Neural cell (in vitro differentiated cells): ENCODE data around the gene MAD1L1. TPM values are rescaled to one million over a fixed set of nuclear protein-coding genes. Genes with fewer than 3 reads are reported as not detected.

Experiments
- H2AFZ ChIP-seq: fragments of 200-600, 300-800 bp; sonication (generic), shearing (Covaris generic); 2 replicates; pipeline ENCODE4 v1.6.0; 2014; ENCODE audit warnings: low read depth, mild to moderate bottlenecking, antibody characterized with exemption, low read length, moderate library complexity
- H3F3A ChIP-seq: fragments of 200-600 bp; shearing (Covaris generic); 2 replicates; pipeline ENCODE4 v1.6.1; 2016; ENCODE audit warnings: mild to moderate bottlenecking, moderate library complexity, mixed read lengths, antibody characterized with exemption, low read length; ENCODE audit not compliant: insufficient read depth, poor library complexity, severe bottlenecking
- H3K27ac ChIP-seq: fragments of 200-600, 300-800 bp; sonication (generic), shearing (Covaris generic); 2 replicates; pipeline ENCODE4 v1.5.1; 2014; ENCODE audit warnings: mild to moderate bottlenecking, low read length, moderate library complexity
- H3K27me3 ChIP-seq: fragments of 300-800, 200-600 bp; sonication (generic), shearing (Covaris generic); 2 replicates; pipeline ENCODE4 v1.6.0; 2014; ENCODE audit warnings: mild to moderate bottlenecking, low read depth, low read length, moderate library complexity; ENCODE audit not compliant: insufficient read depth
- H3K36me3 ChIP-seq: fragments of 300-800, 200-600 bp; sonication (generic), shearing (Covaris generic); 2 replicates; pipeline ENCODE4 v1.5.1; 2014; ENCODE audit warnings: mild to moderate bottlenecking, antibody characterized with exemption, low read length, moderate library complexity; ENCODE audit not compliant: insufficient read depth
- H3K4me2 ChIP-seq: fragments of 300-800, 200-600 bp; sonication (generic), shearing (Covaris generic); 2 replicates; pipeline ENCODE4 v1.6.0; 2014; ENCODE audit warnings: mild to moderate bottlenecking, low read length
- H3K4me3 ChIP-seq: fragments of 300-800, 200-600 bp; sonication (generic), shearing (Covaris generic); 2 replicates; pipeline ENCODE4 v1.5.1; 2014; ENCODE audit warnings: mild to moderate bottlenecking, low read length, moderate library complexity
- H3K79me2 ChIP-seq: fragments of 200-600 bp; shearing (Covaris generic); replicated peaks from 2 replicates; pipeline ENCODE4 v1.6.0; 2014; ENCODE audit warnings: mild to moderate bottlenecking, low read length, moderate library complexity; ENCODE audit not compliant: insufficient read depth
- H3K9ac ChIP-seq: fragments of 300-800, 200-600 bp; sonication (generic), shearing (Covaris generic); 2 replicates; pipeline ENCODE4 v1.6.1; 2016; ENCODE audit warnings: mild to moderate bottlenecking, low read length, mixed read lengths
- H3K9me2 ChIP-seq: fragments of 200-600 bp; shearing (Covaris generic); 2 replicates; pipeline ENCODE4 v1.6.1; 2016; ENCODE audit warnings: mild to moderate bottlenecking, low read length, mixed read lengths; ENCODE audit not compliant: insufficient read depth
- H3K9me3 ChIP-seq: fragments of 200-600, 300-800 bp; sonication (generic), shearing (Covaris generic); 2 replicates; pipeline ENCODE4 v1.6.1; 2016; ENCODE audit warnings: mild to moderate bottlenecking, mixed run types, low read length, moderate library complexity, mixed read lengths
- H4K20me1 ChIP-seq: fragments of 200-600 bp; shearing (Covaris generic); 2 replicates; pipeline ENCODE4 v1.6.1; 2016; ENCODE audit warnings: mild to moderate bottlenecking, mixed run types; ENCODE audit not compliant: insufficient read depth
- CTCF ChIP-seq: fragments of 450-650 bp; IDR thresholded peaks from 2 replicates; pipeline ENCODE4 v1.5.1; 2014; ENCODE audit warnings: antibody characterized with exemption, mild to moderate bottlenecking, moderate library complexity; ENCODE audit not compliant: poor library complexity, severe bottlenecking
- EP300 ChIP-seq: fragments of 450-650 bp; conservative IDR thresholded peaks from 2 replicates; pipeline ENCODE4 v1.6.1; 2014; ENCODE audit warnings: antibody characterized with exemption, mild to moderate bottlenecking, moderate library complexity; ENCODE audit not compliant: poor library complexity, severe bottlenecking
- EZH2 ChIP-seq: fragments of 200-600, 300-800 bp; shearing (Covaris generic), sonication (generic); IDR thresholded peaks from 2 replicates; pipeline ENCODE4 v1.6.1; 2014; ENCODE audit warnings: antibody characterized with exemption, low read length, borderline replicate concordance, mild to moderate bottlenecking; ENCODE audit not compliant: insufficient read depth, poor library complexity, severe bottlenecking
- MXI1 ChIP-seq: fragments of 450-650 bp; conservative IDR thresholded peaks from 2 replicates; pipeline ENCODE4 v1.6.1; 2014; ENCODE audit warnings: antibody characterized with exemption, mild to moderate bottlenecking; ENCODE audit not compliant: poor library complexity, severe bottlenecking
- POLR2AphosphoS5 ChIP-seq: IDR thresholded peaks from 2 replicates; pipeline ENCODE4 v1.6.1; 2012
- RAD21 ChIP-seq: fragments of 450-650 bp; conservative IDR thresholded peaks from 2 replicates; pipeline ENCODE4 v1.6.1; 2014; ENCODE audit warnings: antibody characterized with exemption, mild to moderate bottlenecking, moderate library complexity
- SMC3 ChIP-seq: fragments of 450-650 bp; conservative IDR thresholded peaks from 2 replicates; pipeline ENCODE4 v1.6.1; 2014; ENCODE audit warnings: antibody characterized with exemption, mild to moderate bottlenecking, moderate library complexity; ENCODE audit not compliant: poor library complexity
- TAF1 ChIP-seq: IDR thresholded peaks from 2 replicates; pipeline ENCODE4 v1.6.1; 2012; ENCODE audit warnings: low read depth
- polyA plus RNA-seq: library from polyadenylated mRNA; depleted of rRNA; stranded (reverse); fragments of >200 nt; gene quantifications from 2 replicates; pipeline ENCODE4 v1.2.3, GENCODE V29; 2014
- TF ChIP-seq, protein P1 (sequence below): IDR thresholded peaks from 2 replicates; pipeline ENCODE4 v1.6.1; 2012; ENCODE audit warnings: borderline replicate concordance

The MAD1L1 gene
- polyA plus RNA-seq, 1 donor from 2014 or later, result 31.4 TPM

DNA sequence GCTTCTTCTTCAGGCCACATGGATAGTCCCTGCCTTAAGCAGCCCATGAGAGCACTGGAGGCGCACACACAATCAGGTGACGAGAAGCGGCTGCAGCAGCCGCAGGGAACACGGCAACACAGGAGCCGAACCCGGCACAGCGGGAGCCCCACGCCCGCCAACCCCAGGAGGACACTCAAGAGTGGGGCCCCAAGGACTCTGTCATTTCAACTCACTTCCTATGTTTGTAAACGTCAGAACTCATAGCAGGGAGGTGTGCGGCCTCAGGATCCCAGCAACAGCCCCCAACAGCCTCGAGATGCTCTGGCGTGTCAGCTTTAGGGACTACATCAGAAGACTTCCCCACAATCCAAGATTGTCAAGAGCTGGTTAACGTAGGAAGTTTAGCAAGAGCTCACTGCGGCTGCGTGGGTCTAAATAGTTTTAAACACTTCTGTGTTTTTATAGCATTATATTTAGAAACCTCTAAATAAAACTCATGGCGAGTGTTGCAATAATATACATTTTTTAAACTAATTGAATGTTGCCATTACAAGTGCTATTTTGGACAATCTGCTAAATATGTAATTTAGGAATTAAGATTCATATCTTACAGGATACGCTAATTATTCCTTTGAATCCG lies 123.4 kb downstream of the MAD1L1 start:
- Histone ChIP-seq H3K36me3 (no peaks in the 10 kb centered on the region), H3K9me3 (no peaks in the 10 kb centered on the region), H3K4me3 (no peak overlapping the region), H2AFZ (no peak overlapping the region), H3K27ac (no peak overlapping the region), H3K27me3 (no peaks in the 10 kb centered on the region), H3F3A (no peaks in the 10 kb centered on the region), H4K20me1 (no peaks in the 10 kb centered on the region), H3K79me2 (no peaks in the 10 kb centered on the region), H3K9ac (no peak overlapping the region), H3K4me2 (no peak overlapping the region), H3K9me2 (no peaks in the 10 kb centered on the region)
- TF ChIP-seq TAF1, result no peak
- TF ChIP-seq MXI1, result no peak
- TF ChIP-seq, protein P1, sequence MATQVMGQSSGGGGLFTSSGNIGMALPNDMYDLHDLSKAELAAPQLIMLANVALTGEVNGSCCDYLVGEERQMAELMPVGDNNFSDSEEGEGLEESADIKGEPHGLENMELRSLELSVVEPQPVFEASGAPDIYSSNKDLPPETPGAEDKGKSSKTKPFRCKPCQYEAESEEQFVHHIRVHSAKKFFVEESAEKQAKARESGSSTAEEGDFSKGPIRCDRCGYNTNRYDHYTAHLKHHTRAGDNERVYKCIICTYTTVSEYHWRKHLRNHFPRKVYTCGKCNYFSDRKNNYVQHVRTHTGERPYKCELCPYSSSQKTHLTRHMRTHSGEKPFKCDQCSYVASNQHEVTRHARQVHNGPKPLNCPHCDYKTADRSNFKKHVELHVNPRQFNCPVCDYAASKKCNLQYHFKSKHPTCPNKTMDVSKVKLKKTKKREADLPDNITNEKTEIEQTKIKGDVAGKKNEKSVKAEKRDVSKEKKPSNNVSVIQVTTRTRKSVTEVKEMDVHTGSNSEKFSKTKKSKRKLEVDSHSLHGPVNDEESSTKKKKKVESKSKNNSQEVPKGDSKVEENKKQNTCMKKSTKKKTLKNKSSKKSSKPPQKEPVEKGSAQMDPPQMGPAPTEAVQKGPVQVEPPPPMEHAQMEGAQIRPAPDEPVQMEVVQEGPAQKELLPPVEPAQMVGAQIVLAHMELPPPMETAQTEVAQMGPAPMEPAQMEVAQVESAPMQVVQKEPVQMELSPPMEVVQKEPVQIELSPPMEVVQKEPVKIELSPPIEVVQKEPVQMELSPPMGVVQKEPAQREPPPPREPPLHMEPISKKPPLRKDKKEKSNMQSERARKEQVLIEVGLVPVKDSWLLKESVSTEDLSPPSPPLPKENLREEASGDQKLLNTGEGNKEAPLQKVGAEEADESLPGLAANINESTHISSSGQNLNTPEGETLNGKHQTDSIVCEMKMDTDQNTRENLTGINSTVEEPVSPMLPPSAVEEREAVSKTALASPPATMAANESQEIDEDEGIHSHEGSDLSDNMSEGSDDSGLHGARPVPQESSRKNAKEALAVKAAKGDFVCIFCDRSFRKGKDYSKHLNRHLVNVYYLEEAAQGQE, result no peak
- TF ChIP-seq EP300, result no peak
- no peak for TF ChIP-seq CTCF
- no peak for TF ChIP-seq SMC3
- no peak for TF ChIP-seq EZH2
- no peak for TF ChIP-seq POLR2AphosphoS5
- no peak for TF ChIP-seq RAD21

GRCh38 chr7:2108501-2109250 lies 124.1 kb downstream of the MAD1L1 start:
- Histone ChIP-seq H3K4me3 (no peak overlapping the region), H3F3A (no peaks in the 10 kb centered on the region), H2AFZ (no peak overlapping the region), H3K79me2 (no peaks in the 10 kb centered on the region), H3K9me3 (no peaks in the 10 kb centered on the region), H3K9me2 (no peaks in the 10 kb centered on the region), H4K20me1 (no peaks in the 10 kb centered on the region), H3K27me3 (no peaks in the 10 kb centered on the region), H3K4me2 (no peak overlapping the region), H3K36me3 (no peaks in the 10 kb centered on the region), H3K9ac (no peak overlapping the region), H3K27ac (no peak overlapping the region)
- TF ChIP-seq TAF1 (no peak), RAD21 (no peak), SMC3 (no peak), CTCF (no peak), EZH2 (no peak), POLR2AphosphoS5 (no peak), EP300 (no peak), MXI1 (no peak)
- TF ChIP-seq, protein P1, result no peak
